GM19397 (cell line): ENCODE results near the gene NOS3.

ENCODE experiments used
- ATAC-seq: cut with Tn5 transposase; IDR thresholded peaks from one replicate; pipeline ENCODE4 v1.9.1; 2021; ENCODE audit warnings: mild to moderate bottlenecking, moderate library complexity; ENCODE audit not compliant: unreplicated experiment

The NOS3 gene

DNA sequence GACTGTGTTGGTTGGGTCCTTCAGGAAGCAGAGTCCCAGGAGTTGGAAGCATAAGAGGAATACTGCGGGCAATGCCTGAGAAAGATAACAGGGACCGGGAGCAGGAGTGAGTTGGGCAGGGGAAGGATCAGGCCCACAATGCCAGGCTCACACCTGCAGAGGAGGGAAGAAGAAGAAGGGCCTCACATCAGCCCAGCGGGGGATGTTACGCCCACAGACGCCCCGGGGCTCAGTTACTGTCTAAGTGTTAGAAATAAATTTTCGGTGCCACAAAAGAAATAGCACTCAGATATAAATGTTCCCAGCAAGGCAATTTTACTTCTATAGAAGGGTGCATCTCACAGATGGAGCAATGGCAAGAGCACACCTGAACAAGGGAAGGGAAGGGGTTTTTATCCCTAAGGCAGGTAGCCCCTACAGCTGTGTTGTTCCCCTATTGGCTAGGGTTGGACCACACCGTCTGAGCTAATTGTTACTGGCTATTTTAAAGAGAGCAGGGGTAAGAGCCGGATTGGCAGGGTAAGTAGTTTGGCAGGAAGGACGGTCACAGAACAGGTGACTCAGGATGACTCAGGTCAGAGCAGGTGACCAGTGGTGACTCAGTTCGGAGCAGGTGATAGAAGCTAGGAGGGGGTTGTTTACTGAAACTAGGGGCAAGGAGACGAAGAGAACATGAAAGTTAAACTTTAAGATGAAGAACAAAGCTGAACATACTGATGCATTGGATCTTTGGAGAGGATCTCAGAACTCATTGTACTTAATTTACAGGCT, at the start of gene NOS3:
Gene NOS3, plus strand, starts transcription at position 602 of the 771 bp plus-strand sequence. CDS start 2,787 bp downstream, outside the sequence.
- ATAC-seq = no peak

DNA sequence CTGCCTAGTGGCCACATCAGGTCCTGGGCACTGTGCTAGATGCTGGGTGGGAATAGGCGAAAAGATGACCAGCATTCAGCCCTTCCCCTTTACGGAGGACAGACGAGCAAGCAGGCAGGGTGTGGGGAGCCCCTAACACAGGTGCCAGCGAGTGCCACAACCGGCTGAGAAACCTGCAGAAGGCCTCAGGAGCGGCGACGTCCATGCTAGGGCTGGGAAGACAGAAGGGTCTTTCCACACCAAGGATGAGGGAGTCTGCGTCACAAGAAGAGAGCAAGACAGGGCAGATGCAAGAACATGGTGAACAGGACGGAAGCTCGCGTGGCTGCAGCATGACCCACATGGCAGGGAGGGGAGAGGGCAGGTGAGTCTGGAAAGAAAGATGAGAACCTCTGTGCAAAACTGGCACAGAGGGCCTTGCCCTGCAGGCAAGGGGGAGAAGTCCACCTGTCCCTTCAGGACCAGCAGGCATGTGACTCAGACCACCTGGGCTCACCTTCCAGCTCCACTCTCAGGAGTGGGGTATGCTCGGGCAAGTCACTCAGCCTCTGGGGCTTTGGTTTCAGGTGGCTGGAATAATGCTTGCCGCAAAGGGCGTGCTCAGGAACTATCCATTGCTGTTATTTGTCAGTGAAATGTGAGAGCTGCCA, 49.3 kb upstream of the NOS3 start:
- no peak for ATAC-seq

DNA sequence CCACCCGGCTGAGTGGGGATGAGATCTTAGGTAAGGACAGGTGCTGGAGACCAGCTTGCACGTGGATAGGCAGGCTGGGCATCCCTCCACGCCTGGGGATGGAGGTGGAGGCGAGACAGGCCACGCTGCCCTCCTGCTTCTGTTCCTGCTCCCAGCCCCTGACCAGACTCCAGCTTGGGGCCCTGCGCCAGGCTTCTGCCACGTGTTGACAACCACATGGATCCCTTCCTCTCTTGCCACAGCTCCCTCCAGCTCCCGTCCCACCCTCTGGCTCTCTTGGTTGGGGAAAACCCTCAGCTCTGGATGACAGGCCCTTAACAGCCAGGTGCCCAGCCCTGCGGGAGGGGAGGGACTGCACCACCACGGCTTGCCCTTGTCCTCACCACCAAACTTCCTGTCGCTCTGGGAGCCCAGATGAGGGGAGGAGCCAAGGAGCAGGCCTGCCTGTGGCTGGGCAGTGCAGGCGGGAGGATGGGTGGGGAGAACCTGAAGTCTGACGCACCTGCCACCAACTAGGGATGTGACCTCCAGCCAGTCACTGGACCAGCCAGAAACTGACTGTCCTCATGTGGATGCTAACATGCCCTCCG, 48.7 kb upstream of the NOS3 start:
- ATAC-seq = no peak

DNA sequence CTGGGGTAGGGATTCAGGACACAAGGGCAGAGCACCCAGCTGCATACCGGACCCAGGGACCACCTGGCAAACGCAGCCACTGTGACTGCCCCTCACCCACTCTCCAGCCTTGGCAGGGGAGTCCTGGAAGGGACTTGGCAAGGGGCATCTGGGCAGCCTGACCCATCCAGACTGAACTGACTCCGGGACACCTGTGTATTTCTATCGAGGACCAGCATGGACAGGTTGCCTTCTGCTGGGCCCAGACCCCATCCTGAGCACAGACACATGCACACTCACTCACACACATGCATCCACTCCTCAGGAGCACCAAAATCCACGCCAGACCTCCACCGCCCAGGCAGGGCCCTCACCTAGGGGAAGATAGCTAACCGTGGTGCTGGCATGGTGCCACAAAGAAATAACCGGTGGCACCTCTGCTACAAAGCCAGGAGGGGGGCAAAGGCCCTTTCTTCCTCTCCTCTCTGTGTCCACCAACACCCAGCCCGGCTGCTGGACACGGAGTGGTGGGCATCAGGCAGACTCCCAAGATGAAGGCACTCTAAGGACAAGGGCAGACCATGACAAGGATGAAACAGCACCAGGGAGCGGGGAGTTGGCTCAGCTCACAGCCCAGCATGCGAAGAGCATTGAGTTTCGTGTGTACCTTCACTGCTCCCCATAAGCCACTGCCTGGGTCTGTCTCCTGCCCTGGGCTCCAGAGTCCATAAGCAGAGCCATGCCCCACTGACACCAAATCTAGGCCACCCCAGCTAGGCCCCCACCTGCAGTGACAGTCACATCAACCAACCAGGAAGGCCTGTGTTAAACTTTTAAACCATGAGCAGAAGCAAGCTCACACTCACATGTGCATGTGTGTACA, 48.0 kb upstream of the NOS3 start:
- ATAC-seq = no peak

DNA sequence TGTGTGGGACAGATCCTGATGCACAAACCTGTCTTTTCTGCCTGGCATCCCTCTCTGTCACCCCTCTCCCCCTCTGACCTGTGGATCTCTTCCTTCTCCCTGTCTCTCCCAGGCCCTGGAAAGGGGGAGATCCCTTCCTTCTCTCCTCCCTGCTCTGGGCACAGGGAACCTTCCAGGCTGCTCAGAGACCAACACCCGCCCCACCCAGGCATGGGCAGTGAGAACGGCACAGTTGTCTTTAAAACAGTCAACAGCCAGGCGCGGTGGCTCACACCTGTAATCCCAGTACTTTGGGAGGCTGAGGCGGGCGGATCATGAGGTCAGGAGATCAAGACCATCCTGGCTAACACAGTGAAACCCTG, 47.4 kb upstream of the NOS3 start:
- no peak for ATAC-seq

DNA sequence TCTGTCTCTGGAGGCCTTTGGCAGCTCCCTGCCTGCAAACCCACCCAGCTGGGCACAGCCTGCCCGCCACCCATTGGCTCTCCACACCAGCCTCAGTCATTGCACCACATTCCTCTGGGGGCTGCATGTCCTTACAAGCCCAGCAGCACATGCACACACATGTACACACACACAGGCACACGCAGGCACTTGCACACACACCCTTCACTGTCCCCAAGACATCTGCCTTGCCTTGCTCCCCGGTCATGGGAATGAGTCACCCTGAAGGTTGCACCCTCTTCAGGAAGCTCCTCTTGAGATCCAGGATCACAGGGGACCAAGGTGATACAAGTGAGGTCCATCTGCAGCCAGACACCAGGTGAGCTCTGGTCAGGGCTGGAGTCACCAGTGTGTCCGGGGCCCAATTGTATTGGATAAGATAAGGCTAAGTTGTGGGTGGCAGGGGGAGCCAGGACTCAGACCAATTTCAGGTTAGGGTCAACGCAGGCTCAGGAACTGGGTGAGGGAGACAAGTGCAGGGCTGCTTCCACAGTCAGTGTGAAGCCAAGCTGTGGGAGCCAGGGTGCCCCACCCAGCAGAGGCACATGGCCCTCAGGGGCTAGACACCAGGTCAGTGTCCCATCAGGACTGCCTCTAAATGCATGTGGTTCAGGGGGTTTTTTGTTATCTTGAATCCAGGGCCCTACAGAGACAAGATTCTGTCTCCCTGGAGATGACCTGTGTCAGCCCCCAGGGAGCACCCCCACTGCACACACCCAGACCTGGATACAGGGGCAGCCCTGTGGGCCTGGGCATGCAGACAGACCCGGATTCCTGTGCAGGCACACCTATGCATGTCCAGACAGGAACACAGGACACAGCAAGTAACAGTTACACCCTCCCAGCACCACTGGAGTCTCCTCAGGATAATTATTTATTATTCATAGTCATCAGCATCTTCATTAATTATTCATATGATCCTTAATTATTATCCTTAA, 46.5 kb upstream of the NOS3 start:
- ATAC-seq = no peak

DNA sequence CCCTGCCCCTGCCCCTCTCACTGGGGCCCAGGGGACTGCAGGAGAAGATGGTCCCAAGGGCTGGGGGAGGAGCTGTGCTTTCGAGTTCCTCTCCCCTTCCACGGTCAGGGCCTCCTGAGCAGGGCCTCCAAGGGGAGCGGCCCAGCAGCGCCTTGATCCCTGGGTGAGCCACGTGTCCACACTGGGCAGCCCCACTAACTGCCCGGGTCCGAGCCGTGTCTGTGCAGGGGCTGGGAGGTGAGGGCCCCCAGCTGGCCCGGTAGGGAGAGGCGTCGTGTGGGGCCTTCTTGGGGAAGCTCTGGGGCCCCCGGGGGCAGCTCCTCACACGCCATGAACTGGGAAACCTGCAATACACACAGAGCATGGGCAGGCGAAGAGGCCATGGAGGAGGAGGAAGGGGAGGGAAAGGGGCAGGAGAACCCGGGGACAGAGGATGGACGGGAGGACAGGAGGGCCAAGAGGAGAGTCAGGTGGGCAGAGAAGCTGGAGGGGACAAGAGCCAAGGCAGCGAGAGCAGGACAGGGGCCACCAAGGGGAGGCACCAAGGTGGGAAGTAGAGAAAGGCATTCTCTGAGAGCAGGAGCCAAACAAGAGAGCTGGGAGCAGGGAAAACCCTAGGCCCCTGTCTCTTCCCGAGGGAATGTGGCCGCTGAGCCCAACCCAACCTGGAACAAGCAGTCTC, 45.5 kb upstream of the NOS3 start:
- no peak for ATAC-seq

- no peak for ATAC-seq
Observed at GRCh38 chr7:150945853-150946420, 44.9 kb upstream of the NOS3 start.

DNA sequence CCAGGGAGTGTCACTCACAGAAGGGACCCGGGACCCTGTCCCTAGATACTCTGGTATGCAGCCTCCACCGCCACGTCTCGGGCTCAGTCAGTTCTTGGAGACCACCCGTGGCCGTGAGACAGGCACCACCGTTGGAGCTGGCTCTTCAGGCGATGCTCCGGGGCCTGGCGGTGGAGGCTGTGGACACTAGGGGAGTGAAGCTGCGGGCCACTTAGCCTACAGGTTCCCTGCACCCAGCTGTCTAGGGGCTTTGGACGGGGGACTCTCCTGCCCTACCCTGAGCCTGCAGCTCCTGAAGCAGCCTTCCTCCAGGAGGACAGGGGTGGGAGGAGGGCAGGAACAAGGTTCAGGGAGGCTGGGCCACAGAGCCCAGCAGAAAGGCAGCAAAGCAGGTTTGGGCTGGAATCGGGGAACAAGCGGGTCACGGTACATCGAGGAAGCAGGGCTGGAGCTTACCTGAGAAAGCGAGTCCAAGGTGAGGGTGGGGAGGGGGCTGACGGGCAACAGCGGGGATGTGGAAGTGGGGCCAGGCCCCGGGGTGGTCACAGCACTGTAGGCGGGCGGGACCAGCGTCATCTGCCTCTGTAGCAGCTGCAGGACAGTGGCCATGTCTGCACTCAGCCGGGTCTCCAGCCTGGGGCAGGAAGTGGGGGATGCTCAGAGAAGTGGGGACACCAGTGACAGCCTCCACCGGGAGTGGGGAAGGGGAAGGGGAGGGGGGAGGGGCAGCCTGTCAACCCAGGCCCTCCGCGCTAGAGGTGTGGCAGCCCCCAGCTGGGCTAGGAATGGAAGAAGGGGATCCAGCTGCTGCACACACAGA, 44.2 kb upstream of the NOS3 start:
- no peak for ATAC-seq

DNA sequence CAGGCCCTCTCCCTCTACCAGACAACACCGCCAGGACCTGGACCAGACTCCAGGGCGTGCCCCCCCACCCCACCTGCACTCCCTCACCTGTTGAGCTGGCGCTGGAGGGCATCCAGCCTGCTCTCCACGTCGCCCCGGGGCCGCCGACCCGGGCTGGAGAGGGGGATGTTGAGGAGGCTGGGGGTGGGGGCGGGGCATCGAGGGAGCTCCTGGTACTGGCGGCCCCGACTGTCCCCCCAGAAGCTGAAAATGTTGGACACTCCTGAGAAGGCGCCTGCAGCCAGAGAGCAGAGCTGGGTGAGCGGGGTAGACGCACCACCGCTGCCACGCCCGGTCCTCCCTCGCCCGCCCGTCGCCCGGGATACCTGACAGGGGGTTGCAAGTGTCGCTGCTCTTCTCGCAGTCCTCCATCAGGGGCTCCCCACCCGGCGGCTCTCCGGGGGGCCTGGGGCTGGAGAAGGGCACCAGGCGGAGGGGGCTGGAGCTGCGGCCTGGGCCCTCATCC, 43.5 kb upstream of the NOS3 start:
- no peak for ATAC-seq

DNA sequence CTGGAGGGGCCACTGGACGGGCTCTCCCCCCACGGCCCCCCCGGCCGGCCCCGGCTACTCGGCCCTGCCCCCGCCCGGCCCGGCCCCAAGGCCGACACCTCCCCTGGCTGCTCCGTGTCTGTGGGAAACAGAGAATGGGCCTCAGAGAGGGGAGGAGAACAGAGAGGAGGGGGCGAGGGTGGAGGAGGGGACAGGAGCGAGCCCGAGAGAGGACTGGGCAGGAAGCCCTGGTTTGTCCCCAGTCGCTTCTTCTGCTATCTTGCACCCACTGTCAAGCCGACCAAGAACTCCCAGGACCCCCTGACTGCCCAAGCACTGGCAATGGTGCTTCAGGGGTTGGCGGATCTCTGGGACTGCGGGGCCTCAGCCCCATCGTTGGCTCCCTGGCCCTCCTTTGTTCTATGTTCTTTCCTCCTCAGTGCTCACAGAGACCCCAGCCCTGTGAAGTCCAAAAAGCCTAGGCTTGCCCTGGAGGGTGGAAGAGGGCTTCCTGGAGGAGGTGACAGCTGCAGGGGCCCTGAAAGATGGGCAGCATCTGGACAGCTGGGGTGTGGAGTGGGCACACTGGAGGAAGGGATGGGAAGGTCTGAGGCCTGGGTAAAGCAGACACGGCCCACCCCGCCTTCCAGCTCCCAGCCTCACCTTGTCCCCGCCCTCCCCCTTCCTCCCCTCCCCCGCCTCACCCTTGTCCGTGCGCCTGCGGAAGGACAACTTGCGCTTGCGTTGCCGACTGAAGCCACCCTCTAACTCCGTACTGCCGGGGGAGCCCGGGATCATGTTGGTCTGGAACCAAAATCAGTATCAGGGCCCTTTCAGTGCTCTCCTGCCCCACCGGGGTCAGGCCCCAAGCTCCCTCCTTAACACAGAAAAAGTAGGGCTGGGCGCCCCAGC, 42.8 kb upstream of the NOS3 start:
- no peak for ATAC-seq

GRCh38 chr7:150948791-150949251, 42.0 kb upstream of the NOS3 start:
- ATAC-seq = no peak

DNA sequence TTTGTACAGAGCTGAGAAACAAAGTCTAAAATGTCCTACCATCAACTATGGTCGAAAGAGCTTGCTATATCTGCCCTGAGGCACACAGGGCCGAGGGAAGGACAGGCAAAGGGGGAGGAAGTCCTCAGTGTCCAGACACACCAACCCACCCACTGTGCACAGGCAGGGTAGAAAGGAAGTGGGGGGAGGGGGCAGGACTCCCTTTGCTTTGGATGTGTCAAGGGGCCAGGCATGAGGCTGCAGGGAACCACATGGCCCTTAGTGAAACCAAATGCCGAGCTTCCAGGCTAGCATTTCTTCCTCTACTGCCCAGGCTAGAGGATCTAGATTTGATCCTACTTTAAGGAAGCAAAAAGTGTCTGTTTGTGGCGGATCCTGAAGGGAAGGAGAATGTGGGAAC, 41.3 kb upstream of the NOS3 start:
- no peak for ATAC-seq

DNA sequence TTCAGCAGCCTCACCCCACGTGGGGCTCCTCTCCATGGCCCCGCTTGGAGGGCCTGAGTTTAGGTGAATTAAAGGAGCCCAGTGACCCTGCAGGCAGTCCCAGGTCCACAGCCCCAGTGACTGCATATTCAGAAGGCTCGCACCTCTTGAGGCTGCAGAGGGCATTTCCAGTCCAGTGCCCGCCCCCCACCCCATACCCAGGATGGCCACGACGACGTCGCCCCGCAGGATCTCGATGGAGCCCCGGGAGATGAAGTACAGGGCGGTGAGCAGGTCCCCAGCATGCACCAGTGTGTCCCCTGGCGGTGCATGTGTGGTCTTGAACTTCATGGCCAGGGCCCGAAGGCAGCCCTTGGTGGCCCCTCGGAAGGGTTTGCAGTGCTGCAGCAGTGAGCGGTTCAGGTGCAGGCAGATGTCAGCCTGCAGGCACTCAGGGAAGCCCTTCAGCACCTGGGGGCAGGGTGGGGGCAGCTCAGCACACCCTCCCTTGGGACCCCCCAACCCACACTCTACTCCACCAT, 40.8 kb upstream of the NOS3 start:
- no peak for ATAC-seq

- no peak for ATAC-seq
Observed at GRCh38 chr7:150950496-150951180, 40.2 kb upstream of the NOS3 start.

DNA sequence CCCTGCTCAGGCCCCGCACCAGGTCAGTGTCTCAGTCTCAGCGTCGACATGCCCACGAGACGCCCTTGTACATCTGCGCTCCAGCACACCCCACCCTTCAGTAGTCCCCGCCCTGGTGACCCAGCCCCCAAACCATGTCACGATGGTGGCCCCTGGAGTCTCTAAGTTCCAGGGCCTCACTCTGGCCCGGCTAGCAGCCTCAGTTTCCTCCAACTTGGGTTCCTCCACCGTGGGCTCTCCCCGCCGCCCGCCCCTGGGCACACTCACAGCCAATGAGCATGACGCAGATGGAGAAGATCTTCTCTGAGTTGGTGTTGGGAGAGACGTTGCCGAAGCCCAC, 39.7 kb upstream of the NOS3 start:
- no peak for ATAC-seq
